Measurements from ENCODE around the gene TNPO2.

DNA sequence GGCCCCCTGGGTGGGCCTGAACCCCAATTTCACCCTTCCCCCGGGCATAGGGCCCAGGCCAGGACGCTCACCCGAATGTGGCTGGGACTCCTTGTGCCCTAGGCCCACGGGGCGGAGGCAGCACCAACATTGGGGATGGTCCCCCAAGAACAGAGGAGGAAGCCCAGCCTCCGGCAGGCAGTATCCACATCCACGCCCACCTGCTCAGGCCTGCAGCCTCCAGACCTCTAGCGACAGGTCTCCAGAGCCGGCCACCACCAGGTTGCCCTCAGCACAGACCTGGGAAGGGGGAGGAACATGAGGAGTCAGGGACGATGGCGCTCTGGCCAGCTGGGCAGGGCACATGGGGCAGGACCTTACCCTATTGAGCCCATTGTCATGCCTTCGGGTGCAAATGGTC, 34.7 kb downstream of the TNPO2 start:
- TF ChIP-seq CTCF (IDR thresholded peaks at IDR 0.05) = no peak
- no peak for TF ChIP-seq POLR2A (IDR thresholded peaks at IDR 0.05)
